HFFc6 (cell line): ENCODE measurements around the gene ALX4. TPM values are rescaled to one million over a fixed set of nuclear protein-coding genes. Genes with fewer than 3 reads are reported as not detected.

Experiments used
- DNase-seq: peaks from one replicate; pipeline ENCODE4 v3.0.0-alpha.2; 2018
- H3K27ac Mint-ChIP-seq: 2 replicates; pipeline ENCODE4 v1.8.0; 2020; ENCODE audit warnings: mild to moderate bottlenecking, mixed read lengths
- H3K27me3 Mint-ChIP-seq: 2 replicates; pipeline ENCODE4 v1.8.0; 2021; ENCODE audit warnings: mild to moderate bottlenecking, moderate library complexity, mixed read lengths; ENCODE audit not compliant: insufficient read depth
- H3K36me3 Mint-ChIP-seq: 2 replicates; pipeline ENCODE4 v1.8.0; 2021; ENCODE audit warnings: low read depth, mixed read lengths
- H3K4me1 Mint-ChIP-seq: 2 replicates; pipeline ENCODE4 v1.8.0; 2020; ENCODE audit warnings: low read depth, mixed read lengths
- H3K4me3 Mint-ChIP-seq: 2 replicates; pipeline ENCODE4 v1.8.0; 2020; ENCODE audit warnings: mild to moderate bottlenecking, moderate library complexity, mixed read lengths
- H3K9me3 Mint-ChIP-seq: 2 replicates; pipeline ENCODE4 v1.8.0; 2020; ENCODE audit warnings: mild to moderate bottlenecking, mixed read lengths
- total RNA-seq, 6 experiments: library from RNA; stranded (reverse); fragmentation: NEBNext Ultra II Directional; extraction: Animal tissue kit (Norgen Biotek cat#: 25700); gene quantifications; 2 replicates in 1 of 6; 3 replicates in 5 of 6; pipeline ENCODE4 v1.2.3, GENCODE V29; 2021
- TF ChIP-seq, protein P1 (sequence below): fragments of 200-600 bp; sonication (generic); IDR thresholded peaks from 2 replicates; pipeline ENCODE4 v1.5.0; 2021; ENCODE audit warnings: antibody characterized with exemption, mild to moderate bottlenecking

ALX4 gene
- total RNA-seq, 6 experiments from 2014 or later = 0.02 to 0.13 (median 0.06) TPM

DNA sequence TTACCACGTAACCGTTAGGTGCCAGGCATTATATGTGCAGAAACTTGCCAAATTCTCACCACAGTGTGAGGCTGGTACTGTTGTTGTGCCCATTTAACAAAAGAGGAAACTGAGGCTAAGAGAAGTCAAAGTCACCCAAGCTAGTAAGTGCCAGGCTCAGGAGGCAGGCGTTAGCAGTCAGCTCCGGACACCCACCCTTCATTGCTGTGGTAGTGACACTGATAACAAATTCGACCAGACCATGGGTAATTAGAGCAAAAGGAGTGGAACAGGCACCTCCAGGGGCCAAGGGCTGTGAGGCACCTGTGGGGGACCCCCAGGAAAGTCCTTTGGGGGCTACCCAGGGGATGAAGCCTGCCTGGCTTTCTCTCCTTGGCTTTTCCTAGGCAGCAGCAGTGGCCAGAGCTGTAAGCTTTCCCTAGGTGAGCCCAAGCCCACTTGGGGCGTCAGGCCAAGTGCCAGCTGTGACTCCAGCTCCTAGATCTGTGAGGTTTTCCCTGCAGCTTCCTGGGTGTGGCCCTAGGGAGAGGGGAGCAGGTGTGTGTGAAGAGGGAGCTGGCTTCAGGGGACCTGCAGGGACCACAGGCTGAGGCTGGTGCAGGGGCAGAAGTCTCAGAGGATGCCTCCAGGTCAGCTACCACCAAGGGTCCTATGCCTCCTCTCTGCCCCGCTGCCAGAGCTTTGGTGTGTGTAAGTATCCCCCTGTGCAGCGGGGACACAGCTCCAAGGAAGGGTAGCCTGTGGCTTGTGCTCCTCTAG, 19.7 kb upstream of the ALX4 start:
- TF ChIP-seq, protein P1, sequence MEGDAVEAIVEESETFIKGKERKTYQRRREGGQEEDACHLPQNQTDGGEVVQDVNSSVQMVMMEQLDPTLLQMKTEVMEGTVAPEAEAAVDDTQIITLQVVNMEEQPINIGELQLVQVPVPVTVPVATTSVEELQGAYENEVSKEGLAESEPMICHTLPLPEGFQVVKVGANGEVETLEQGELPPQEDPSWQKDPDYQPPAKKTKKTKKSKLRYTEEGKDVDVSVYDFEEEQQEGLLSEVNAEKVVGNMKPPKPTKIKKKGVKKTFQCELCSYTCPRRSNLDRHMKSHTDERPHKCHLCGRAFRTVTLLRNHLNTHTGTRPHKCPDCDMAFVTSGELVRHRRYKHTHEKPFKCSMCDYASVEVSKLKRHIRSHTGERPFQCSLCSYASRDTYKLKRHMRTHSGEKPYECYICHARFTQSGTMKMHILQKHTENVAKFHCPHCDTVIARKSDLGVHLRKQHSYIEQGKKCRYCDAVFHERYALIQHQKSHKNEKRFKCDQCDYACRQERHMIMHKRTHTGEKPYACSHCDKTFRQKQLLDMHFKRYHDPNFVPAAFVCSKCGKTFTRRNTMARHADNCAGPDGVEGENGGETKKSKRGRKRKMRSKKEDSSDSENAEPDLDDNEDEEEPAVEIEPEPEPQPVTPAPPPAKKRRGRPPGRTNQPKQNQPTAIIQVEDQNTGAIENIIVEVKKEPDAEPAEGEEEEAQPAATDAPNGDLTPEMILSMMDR = no peak

GRCh38 chr11:44328138-44328660, 18.3 kb upstream of the ALX4 start:
- Mint-ChIP-seq H3K27ac (no peak overlapping the region), H3K36me3 (no peaks in the 10 kb centered on the region), H3K27me3 (peaks cover 53% of the 10 kb centered on the region), H3K4me1 (no peaks in the 10 kb centered on the region), H3K4me3 (no peak overlapping the region), H3K9me3 (no peaks in the 10 kb centered on the region)
- TF ChIP-seq, protein P1 = no peak
- DNase-seq = no peak

More for the DNA sequence above, 19.7 kb upstream of the ALX4 start:
- Mint-ChIP-seq H3K4me3 (no peak overlapping the region), H3K27me3 (peaks cover 48% of the 10 kb centered on the region), H3K9me3 (no peaks in the 10 kb centered on the region), H3K36me3 (no peaks in the 10 kb centered on the region), H3K4me1 (no peaks in the 10 kb centered on the region), H3K27ac (no peak overlapping the region)
- no peak for DNase-seq

DNA sequence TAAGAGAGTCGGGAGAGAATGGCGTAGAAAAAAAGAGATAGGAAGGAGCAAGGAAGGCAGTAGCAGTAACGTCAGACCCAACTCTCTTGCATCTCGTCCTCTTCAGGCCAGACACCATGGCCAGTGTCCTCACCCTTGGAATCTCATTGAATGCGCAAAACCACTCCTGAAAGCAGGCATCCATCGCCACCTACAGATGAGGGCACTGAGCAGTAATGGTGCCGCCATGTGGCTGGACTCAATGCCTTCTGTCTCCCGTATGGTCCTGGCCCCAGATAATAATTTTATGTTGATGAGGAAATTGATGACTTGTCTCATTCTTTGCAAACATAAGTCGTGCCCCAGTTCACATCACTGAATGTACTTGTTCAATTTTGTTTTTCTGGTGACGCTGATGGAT, 17.8 kb upstream of the ALX4 start:
- H3K27ac Mint-ChIP-seq = no peak overlapping the region
- no peak overlapping the region for H3K4me3 Mint-ChIP-seq
- peaks cover 53% of the 10 kb centered on the region for H3K27me3 Mint-ChIP-seq
- H3K9me3 Mint-ChIP-seq = no peaks in the 10 kb centered on the region
- H3K4me1 Mint-ChIP-seq = no peaks in the 10 kb centered on the region
- no peak for DNase-seq
- TF ChIP-seq, protein P1 = peak; percentile 36
- no peaks in the 10 kb centered on the region for H3K36me3 Mint-ChIP-seq

DNA sequence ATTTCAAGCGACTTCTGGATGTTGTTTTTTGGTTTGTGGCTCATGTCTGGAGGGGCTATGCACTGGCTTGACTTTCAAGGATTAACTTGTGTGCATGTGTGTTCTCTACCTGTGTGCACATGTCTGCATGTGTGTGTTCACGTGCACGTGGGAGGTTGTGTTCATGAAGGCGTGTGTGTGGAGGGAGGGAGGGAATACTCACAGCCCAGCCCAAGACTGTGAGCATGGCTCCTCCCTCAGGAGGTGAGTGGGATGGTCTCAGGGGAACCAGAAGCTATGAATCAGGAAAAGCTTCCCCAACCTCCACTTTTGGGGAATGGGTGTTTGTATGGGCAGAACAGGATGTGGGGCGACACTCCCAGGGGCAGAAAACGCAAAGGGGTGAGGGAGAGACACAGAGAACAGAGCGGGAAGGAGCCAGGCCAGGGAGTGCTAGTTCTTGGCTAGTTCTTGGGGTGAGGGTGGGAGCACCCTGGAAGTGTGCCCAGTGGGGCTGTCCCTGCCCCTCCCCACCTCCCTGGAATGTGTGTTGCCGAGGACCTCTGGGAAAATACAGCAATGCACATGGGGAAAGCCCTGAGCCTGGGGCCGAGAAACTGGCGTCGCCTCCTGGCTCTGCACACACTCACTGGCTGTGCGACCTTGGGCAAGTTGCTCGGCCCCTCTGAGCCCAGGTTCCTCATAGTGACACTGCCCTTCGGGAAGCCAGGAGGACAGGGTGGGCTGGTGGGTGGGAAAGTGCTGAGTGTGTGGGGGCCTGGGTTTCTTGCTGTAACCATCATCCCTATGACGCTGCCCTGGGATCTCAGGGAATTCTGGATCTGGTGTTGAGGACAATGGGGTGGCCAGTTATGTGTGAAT, 16.9 kb upstream of the ALX4 start:
- Mint-ChIP-seq H3K27me3 (peaks cover 55% of the 10 kb centered on the region), H3K4me3 (no peak overlapping the region), H3K4me1 (no peaks in the 10 kb centered on the region), H3K27ac (no peak overlapping the region), H3K9me3 (no peaks in the 10 kb centered on the region), H3K36me3 (no peaks in the 10 kb centered on the region)
- no peak for DNase-seq
- TF ChIP-seq, protein P1 = no peak

GRCh38 chr11:44325698-44326097, 15.8 kb upstream of the ALX4 start:
- peaks cover 61% of the 10 kb centered on the region for H3K27me3 Mint-ChIP-seq
- TF ChIP-seq, protein P1 = no peak
- no peaks in the 10 kb centered on the region for H3K9me3 Mint-ChIP-seq
- H3K4me1 Mint-ChIP-seq = no peaks in the 10 kb centered on the region
- no peak for DNase-seq
- no peak overlapping the region for H3K27ac Mint-ChIP-seq
- H3K36me3 Mint-ChIP-seq = no peaks in the 10 kb centered on the region
- no peak overlapping the region for H3K4me3 Mint-ChIP-seq
